CD4-positive, alpha-beta T cell treated with Interleukin-15 for 4 hours (primary cell): Measurements from ENCODE around the gene DAB2IP.

Experiments used
- DNase-seq: peaks from one replicate; pipeline ENCODE4 v3.0.0-alpha.2; 2020; ENCODE audit warnings: low spot score

Gene DAB2IP

GRCh38 chr9:121763561-121764370 is 112.3 kb downstream of the DAB2IP start:
- no peak for DNase-seq

- DNase-seq, result no peak
These were observed 112.9 kb downstream of the DAB2IP start for GRCh38 chr9:121764371-121764730.

- no peak for DNase-seq
These were observed 113.9 kb downstream of the DAB2IP start for GRCh38 chr9:121765021-121765950.

- no peak for DNase-seq
These were observed 114.7 kb downstream of the DAB2IP start for GRCh38 chr9:121766081-121766683.

GRCh38 chr9:121767171-121767769 is 115.8 kb downstream of the DAB2IP start:
- no peak for DNase-seq

DNA sequence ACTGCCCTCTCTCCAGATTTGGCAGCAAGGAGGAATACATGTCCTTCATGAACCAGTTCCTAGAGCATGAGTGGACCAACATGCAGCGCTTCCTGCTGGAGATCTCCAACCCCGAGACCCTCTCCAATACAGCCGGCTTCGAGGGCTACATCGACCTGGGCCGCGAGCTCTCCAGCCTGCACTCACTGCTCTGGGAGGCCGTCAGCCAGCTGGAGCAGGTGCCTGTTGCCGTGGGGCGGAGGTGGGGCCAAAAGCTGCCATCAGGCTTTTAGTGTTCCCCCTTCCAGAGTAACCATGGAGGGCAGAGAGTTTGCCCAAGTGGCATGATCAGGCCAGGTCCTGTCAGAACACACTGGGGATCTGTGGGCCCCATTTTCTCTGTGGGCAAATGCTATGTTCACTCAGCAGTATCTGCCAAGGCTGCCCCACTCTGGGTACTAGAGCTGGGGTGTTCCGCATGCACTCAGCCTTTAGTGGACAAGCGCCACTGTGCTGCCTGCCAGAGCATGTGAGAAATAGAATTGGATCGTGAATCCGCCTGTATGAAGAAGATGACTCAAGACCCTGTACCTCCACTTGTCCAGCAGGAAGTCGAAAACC is 117.1 kb downstream of the DAB2IP start:
- DNase-seq, result no peak

DNA sequence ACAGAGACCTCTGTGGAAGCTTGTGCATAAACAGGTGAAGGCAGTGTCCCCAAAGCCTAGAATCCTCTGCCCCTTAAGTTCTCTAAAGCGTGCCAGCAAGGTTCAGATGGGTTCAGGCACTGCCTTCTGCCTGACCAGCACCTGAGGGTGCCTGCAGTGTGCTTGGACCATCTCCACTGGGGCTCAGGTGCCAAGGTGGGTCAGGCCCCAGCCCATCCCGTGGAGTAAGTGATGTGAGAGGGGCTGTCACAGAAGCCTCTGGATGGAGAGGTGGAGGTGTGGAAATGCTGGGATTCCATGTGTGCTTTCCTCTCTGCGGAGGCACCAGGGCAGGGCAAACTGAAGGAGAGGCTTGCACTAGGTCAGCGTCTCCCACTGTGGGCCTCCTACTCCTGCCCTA is 118.5 kb downstream of the DAB2IP start:
- DNase-seq, result no peak

DNA sequence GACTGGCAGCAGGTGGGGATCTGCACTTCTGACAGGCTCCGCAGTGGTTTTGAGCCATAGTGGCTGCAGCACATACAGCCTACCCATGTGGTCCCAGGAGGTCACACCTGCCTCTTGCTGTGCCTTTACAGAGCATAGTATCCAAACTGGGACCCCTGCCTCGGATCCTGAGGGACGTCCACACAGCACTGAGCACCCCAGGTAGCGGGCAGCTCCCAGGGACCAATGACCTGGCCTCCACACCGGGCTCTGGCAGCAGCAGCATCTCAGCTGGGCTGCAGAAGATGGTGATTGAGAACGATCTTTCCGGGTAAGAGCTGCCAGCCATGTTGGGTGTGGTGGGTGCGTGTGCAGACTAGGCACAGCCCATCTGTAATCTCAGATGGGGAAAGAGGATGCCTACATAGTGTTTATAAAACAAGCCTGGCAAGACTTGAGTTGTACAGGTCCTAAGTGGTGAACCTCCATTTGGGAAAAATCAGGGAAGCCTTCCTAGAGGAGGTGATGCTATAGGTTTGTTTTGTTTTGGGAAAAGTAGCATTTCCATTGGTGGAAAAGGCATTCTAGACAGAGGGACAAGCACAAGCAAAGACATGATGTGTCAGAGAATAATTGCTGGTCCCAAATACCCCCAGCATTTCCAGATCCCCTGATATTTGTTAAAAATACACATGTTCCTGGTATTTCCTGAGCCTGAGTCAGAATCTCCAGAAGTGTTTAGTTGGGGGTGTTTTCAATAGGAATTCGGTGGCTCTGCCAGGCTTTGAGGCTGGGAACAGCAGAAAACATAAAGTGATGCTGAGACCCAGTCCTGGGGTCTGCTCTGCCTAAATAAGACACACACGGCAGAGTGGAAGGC is 119.2 kb downstream of the DAB2IP start:
- DNase-seq, result no peak

DNA sequence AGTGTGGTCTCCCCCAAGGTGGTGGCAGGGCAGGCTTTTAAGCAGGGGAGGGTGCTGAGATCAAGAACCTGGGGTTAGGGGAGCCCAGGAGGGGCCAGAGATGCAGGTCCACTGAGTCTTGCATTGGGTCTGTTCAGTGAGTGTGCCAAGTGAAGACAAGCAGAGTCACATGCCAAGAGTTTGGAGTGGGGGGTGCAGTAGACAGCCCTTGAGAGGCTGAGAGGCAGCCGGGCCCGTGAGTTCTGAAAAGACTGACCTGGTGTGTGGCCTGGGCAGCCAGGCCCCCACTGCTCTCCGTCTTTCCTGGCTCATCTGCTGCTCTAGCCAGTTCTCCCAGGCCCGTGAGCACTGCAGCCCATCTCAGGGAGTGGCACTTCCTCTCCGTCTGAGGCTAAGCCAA is 120.0 kb downstream of the DAB2IP start:
- no peak for DNase-seq

DNA sequence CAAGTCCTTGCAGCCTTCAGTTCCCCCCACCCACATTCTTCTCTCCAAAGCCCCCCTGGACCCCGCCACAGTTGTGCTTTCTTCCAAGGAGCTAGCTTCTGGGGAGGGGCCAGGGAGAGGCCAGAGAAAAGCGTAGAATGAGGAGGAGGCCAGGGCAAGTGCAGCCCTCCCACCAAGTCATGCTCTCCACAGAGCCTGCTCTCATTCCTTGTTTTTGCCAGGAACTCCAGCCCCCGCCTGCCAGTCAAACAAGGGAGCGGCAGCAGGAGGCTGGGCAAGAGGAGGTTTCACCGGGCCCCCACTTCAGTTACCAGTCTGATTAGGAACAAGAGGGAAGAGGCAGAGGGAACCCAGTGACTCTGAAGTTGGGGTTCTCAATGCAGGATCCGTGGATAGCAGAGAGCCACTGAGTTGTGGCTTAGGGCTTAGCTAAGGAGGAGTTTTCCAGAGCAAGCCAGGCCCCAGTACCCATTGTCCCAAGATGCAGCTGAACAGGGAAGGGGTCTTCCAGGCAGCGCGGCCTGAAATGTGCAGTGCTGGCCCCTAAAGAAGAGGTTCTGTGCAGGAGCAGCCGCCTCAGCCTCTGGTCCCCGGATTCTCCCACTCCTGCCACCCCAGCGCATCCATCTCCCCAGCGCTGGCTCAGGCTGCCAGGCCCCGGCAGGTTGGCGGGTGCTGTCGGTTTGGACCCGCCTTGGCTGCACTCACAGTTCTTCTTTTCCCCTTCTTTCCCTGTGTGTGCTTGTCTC is 120.6 kb downstream of the DAB2IP start:
- DNase-seq, result no peak

DNA sequence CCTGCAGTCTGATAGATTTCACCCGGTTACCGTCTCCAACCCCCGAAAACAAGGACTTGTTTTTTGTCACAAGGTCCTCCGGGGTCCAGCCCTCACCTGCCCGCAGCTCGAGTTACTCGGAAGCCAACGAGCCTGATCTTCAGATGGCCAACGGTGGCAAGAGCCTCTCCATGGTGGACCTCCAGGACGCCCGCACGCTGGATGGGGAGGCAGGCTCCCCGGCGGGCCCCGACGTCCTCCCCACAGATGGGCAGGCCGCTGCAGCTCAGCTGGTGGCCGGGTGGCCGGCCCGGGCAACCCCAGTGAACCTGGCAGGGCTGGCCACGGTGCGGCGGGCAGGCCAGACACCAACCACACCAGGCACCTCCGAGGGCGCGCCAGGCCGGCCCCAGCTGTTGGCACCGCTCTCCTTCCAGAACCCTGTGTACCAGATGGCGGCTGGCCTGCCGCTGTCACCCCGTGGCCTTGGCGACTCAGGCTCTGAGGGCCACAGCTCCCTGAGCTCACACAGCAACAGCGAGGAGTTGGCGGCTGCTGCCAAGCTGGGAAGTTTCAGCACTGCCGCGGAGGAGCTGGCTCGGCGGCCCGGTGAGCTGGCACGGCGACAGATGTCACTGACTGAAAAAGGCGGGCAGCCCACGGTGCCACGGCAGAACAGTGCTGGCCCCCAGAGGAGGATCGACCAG is 121.3 kb downstream of the DAB2IP start:
- DNase-seq, result no peak

DNA sequence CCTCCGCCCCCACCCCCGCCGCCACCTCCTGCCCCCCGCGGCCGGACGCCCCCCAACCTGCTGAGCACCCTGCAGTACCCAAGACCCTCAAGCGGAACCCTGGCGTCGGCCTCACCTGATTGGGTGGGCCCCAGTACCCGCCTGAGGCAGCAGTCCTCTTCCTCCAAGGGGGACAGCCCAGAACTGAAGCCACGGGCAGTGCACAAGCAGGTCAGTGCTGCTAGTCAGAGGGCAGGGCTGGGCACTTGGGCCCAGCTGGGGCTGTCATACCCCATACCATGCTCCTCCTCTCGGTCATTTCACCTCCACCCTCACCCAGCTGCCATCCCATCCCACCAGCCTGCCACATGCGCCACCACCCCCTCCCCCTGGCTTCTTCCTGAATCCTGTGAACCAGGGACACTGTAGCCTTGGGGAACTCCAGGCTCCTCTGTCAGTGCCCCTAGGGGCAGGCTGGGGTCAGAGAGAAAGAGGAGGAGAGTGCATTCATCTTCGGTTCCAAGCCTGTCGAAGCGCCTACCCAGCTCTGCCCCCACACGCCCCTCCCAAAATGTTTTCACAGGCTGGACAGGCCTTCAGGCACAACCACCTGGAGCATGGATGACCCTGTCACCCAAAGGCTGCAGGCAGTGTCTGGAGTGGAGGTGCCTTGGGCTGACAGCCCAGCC is 122.0 kb downstream of the DAB2IP start:
- DNase-seq, result no peak

DNA sequence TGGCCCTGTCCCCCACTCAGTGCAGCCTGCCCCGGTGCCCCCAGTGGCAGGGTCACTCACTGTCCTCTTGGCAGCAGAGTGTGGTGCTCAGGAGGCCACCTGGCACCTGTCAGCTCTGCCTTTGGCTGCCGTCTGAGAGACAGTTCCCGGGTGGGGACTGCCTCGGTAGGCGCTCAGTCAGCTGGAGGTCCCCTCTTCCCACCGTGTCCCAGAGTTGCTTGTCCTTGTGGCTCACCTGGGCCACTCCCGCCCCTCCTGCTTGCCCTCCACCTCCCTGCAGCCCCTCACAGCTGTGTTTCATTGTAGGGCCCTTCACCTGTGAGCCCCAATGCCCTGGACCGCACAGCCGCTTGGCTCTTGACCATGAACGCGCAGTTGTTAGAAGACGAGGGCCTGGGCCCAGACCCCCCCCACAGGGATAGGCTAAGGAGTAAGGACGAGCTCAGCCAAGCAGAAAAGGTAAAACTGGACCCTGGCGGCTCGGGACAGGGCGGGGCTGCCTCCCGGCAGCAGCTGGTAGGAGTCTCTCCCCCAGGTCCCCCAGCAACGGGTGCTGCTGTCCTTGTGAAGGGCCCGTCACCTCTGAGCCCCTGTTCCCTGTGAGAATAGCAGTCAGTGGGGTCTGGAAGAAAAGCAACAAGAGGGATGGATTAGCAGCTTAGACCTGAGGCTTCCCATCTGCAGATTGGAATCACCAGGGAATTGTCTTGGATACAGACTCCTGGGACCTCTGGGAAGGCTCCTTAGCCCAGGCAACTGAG is 122.7 kb downstream of the DAB2IP start:
- DNase-seq, result no peak

DNA sequence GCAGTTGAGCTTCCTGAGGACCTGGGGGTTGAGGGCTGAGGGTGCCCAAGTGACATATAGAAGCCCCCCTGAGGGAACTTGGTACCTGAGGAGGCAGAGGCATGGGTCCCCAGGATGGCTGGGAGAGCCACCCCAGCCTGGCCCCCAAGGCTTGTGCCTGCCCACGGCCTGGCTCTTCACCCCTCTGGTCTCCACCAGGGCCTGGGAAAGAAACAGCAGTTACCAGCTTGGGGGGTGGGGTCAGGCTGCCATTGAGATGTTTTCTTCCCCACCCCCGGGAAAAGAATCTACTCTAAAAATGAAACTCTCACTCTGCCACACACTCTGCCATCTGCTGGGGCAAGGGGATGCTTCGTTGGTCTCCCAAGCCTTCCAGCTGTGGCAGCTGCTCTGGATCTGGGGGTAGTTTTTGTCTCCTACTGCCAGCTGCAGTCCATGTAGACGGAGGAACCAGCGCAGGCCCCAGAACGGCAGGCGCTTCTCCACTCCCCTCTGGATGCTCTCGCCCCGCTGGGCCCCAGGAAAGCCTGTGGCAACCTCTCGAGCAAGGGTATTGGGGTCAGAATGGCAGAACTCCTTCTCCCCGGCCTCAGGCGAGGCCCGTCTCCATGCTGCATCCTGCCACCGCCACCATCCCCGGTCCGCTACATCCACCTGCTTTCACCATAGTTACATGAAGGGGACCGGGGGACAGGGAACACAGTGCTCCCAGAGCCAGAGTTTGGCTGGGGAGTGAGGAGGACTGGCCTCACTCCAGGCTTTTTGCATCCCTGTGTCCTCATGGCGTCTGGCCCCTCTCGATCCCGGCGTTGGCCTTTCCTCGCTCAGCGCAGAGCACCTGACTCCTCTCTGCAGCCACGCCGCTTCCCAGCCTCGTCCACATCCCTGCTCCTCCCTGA is 123.5 kb downstream of the DAB2IP start:
- DNase-seq, result no peak

DNA sequence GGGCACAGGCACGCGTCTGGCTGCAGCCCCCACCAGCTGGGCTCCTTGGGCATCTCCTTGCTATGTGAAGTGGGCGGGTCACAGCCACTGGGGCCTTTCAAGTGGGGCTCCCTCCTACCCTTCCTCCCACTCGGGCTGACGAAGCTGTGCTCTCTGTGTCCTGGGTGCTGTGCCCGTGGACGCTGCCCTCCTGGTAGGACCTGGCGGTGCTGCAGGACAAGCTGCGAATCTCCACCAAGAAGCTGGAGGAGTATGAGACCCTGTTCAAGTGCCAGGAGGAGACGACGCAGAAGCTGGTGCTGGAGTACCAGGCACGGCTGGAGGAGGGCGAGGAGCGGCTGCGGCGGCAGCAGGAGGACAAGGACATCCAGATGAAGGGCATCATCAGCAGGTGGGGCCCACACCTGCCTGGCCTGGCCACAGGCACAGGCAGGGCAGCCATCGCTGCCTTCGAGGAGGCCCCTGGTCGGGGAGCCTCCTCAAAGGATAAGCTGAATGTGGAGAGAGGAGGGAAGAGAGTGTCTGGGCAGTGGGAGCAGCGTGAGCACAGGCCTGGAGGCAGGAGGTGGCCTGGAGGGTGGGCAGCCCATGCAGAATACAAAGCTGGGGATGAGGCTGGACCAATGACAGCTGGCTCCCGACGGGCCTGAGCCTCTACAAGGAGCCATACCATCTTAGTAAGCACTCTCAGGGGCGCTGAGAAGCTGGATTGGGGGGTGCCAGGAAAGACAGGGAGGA is 124.7 kb downstream of the DAB2IP start:
- DNase-seq, result no peak
